Astrocyte of the cerebellum (primary cell): Measurements from ENCODE around the gene SEC11C.

ENCODE experiments used
- DNase-seq: peaks from one replicate; pipeline ENCODE4 v3.0.0-alpha.2; 2011; ENCODE audit warnings: low read depth
- H3K4me3 ChIP-seq: 2 replicates; pipeline ENCODE4 v1.5.1; 2011; ENCODE audit warnings: mild to moderate bottlenecking, low read depth, low read length, moderate library complexity
- CTCF ChIP-seq: IDR thresholded peaks from 2 replicates; pipeline ENCODE4 v1.5.1; 2012; ENCODE audit warnings: low read length, low read depth, moderate library complexity, mild to moderate bottlenecking; ENCODE audit errors: missing control alignments
- in situ Hi-C: cut with HindIII; loops from 2 replicates; pipeline ENCODE4 v1.10.0; 2017; ENCODE audit warnings: low sequenced_read_pairs

Gene SEC11C

GRCh38 chr18:59139615-59140301 is at the start of gene SEC11C:
TSS of gene SEC11C (plus strand) at chr18:59139884. CDS start at chr18:59139949, 65 bp downstream.
- H3K4me3 ChIP-seq: peak within 1 kb of the TSS; percentile 67
- no peak for TF ChIP-seq CTCF
- DNase-seq: peak; percentile 94
- in situ Hi-C loops: no loop called here

GRCh38 chr18:59090966-59091603 is 48.6 kb upstream of the SEC11C start:
- no peak for DNase-seq
- H3K4me3 ChIP-seq: no peak overlapping the region
- in situ Hi-C loops: no loop called here
- TF ChIP-seq CTCF: no peak

- DNase-seq: no peak
- no peak for TF ChIP-seq CTCF
- H3K4me3 ChIP-seq: no peak overlapping the region
- in situ Hi-C loops: no loop called here
Observed at GRCh38 chr18:59093668-59094067, 46.0 kb upstream of the SEC11C start.

GRCh38 chr18:59094569-59094968 is 45.1 kb upstream of the SEC11C start:
- TF ChIP-seq CTCF: no peak
- no peak overlapping the region for H3K4me3 ChIP-seq
- DNase-seq: no peak
- in situ Hi-C loops: no loop called here

GRCh38 chr18:59096098-59096789 is 43.4 kb upstream of the SEC11C start:
- no peak overlapping the region for H3K4me3 ChIP-seq
- in situ Hi-C loops: no loop called here
- TF ChIP-seq CTCF: no peak
- no peak for DNase-seq

GRCh38 chr18:59101830-59102414 is 37.8 kb upstream of the SEC11C start:
- H3K4me3 ChIP-seq: no peak overlapping the region
- no peak for TF ChIP-seq CTCF
- DNase-seq: no peak
- in situ Hi-C loops: no loop called here
